Measurements from ENCODE around the gene PCSK1N.

DNA sequence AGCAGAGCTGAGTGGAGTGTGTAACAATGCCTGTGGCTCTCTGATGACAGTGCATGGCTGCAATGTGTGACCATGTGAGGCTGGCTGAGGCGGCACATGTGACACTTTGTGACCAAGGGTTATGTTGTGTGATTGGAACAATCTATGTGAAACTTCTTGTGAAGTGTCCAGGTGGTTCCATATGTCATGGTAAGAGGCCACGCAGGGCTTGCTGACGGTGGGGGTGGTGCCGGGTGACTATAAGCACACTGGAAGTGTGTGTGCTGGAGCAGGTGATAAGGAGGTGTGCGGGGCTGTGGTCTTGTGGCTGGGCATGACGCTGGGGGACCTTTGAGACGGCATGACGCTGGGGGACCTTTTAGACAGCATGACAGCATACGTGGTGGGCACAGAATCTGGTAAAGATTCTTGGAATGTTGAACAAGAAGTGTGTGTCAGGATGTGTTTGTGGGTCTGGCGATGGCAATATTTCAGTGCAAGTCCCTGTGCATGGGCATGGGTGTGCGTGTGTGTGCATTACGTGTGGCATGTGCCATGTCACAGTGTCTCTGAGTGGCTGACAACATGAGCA, 41.0 kb downstream of the PCSK1N start:
- TF ChIP-seq, protein P1, sequence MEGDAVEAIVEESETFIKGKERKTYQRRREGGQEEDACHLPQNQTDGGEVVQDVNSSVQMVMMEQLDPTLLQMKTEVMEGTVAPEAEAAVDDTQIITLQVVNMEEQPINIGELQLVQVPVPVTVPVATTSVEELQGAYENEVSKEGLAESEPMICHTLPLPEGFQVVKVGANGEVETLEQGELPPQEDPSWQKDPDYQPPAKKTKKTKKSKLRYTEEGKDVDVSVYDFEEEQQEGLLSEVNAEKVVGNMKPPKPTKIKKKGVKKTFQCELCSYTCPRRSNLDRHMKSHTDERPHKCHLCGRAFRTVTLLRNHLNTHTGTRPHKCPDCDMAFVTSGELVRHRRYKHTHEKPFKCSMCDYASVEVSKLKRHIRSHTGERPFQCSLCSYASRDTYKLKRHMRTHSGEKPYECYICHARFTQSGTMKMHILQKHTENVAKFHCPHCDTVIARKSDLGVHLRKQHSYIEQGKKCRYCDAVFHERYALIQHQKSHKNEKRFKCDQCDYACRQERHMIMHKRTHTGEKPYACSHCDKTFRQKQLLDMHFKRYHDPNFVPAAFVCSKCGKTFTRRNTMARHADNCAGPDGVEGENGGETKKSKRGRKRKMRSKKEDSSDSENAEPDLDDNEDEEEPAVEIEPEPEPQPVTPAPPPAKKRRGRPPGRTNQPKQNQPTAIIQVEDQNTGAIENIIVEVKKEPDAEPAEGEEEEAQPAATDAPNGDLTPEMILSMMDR (conservative IDR thresholded peaks at IDR 0.05; ENCODE audit: low read length) = no peak
- no peak for TF ChIP-seq EZH2phosphoT487 (IDR thresholded peaks at IDR 0.05; ENCODE audit: borderline replicate concordance, low read depth, low read length)
